Left lung (tissue), 10 donors: Measurements from ENCODE around the gene TNPO2. TPM values are rescaled to one million over a fixed set of nuclear protein-coding genes. Genes with fewer than 3 reads are reported as not detected.

ENCODE experiments used
- ATAC-seq: fragments of 200-7000 bp; cut with Tn5 transposase; one replicate; pipeline ENCODE4 v1.9.1; 2020; ENCODE audit warnings: moderate library complexity
- DNase-seq, 4 donors: peaks; one replicate each; pipeline ENCODE4 v3.0.0-alpha.2; 2013 to 2020
- H3K27ac ChIP-seq, 2 donors: fragments of 200-600 bp; sonication (generic) in 1 of 2; one replicate each; pipeline versions ENCODE4 v1.5.0 to v1.8.0; 2020 to 2021
- H3K27me3 ChIP-seq, 2 donors: fragments of 200-600 bp; sonication (generic) in 1 of 2; one replicate each; pipeline versions ENCODE4 v1.5.0 to v1.8.0; 2020 to 2021
- H3K36me3 ChIP-seq, 2 donors: fragments of 200-600 bp; sonication (generic) in 1 of 2; one replicate each; pipeline versions ENCODE4 v1.5.0 to v1.8.0; 2020 to 2021
- H3K4me1 ChIP-seq, 2 donors: fragments of 200-600 bp; one replicate each; pipeline ENCODE4 v1.8.0; 2021
- H3K4me3 ChIP-seq, 2 donors: fragments of 200-600 bp; sonication (generic) in 1 of 2; one replicate each; pipeline versions ENCODE4 v1.5.0 to v1.8.0; 2020 to 2021; ENCODE audit warnings: mild to moderate bottlenecking in 1 of 2
- H3K9me3 ChIP-seq, 2 donors: fragments of 200-600 bp; sonication (generic) in 1 of 2; one replicate each; pipeline versions ENCODE4 v1.5.0 to v1.8.0; 2020 to 2021
- CTCF ChIP-seq, 2 donors: fragments of 200-600 bp; sonication (generic) in 1 of 2; IDR thresholded peaks; one replicate each; pipeline versions ENCODE4 v1.5.0 to v1.8.0; 2021; ENCODE audit warnings: antibody characterized with exemption in 2 of 2
- intact Hi-C, 2 donors: fragments of 100-400 bp; cut with DNase I; formaldehyde crosslinking; loops; one replicate each; pipeline versions ENCODE4 v1.11.2 to v1.14.2; 2022
- polyA plus RNA-seq, 6 donors: library from polyadenylated mRNA; unstranded; fragments of 120-200 nt; gene quantifications; one replicate each; pipeline ENCODE4 v1.2.1, GENCODE V29; 2013; ENCODE audit not compliant: insufficient read length in 6 of 6
- total RNA-seq, 2 donors: library from RNA; stranded (reverse); fragmentation: NEBNext Ultra II Directional; extraction: Animal tissue kit (Norgen Biotek cat#: 25700); gene quantifications; one replicate each; pipeline ENCODE4 v1.2.1, GENCODE V29; 2021
- donor health status: DM: no; HTN: yes; CAD: no.
- donor health status: DM: no; HTN: no; CAD: no.

The TNPO2 gene
- total and polyA plus RNA-seq, 8 donors: 54.8 to 92.6 (median 77.6) TPM

- peaks cover 0 to 4% of the 10 kb centered on the region in 2 donors for H3K9me3 ChIP-seq
- H3K27me3 ChIP-seq: peaks cover 0 to 60% of the 10 kb centered on the region in 2 donors
- intact Hi-C loops: no loop called here
- no peak for TF ChIP-seq CTCF (IDR thresholded peaks at IDR 0.05)
- no peak for ATAC-seq
- peaks cover 0 to 10% of the 10 kb centered on the region in 2 donors for H3K4me1 ChIP-seq
- DNase-seq: no peak
- H3K36me3 ChIP-seq: peaks cover 0 to 10% of the 10 kb centered on the region in 2 donors
- no peak overlapping the region for H3K27ac ChIP-seq
- no peak overlapping the region for H3K4me3 ChIP-seq
Observed at GRCh38 chr19:12752056-12752781, 28.5 kb upstream of the TNPO2 start.

GRCh38 chr19:12751635-12752034 lies 27.9 kb upstream of the TNPO2 start, which contains the start of gene BEST2:
TSS of gene BEST2 (plus strand) at chr19:12751791. CDS start at chr19:12752593, 802 bp downstream.
- Histone ChIP-seq H3K27me3 (peaks cover 0 to 60% of the 10 kb centered on the region in 2 donors), H3K36me3 (peaks cover 0 to 16% of the 10 kb centered on the region in 2 donors), H3K27ac (no peak within 1 kb of the TSS), H3K4me3 (no peak within 1 kb of the TSS), H3K4me1 (peaks cover 0 to 8% of the 10 kb centered on the region in 2 donors), H3K9me3 (peaks cover 0 to 6% of the 10 kb centered on the region in 2 donors)
- DNase-seq: no peak
- TF ChIP-seq CTCF (IDR thresholded peaks at IDR 0.05): no peak
- intact Hi-C loops: no loop called here
- ATAC-seq: no peak

GRCh38 chr19:12750851-12751250 lies 27.1 kb upstream of the TNPO2 start:
- H3K27me3 ChIP-seq: peaks cover 0 to 57% of the 10 kb centered on the region in 2 donors
- no peak overlapping the region for H3K4me3 ChIP-seq
- intact Hi-C loops: no loop called here
- H3K9me3 ChIP-seq: peaks cover 0 to 6% of the 10 kb centered on the region in 2 donors
- ATAC-seq: no peak
- H3K36me3 ChIP-seq: peaks cover 0 to 24% of the 10 kb centered on the region in 2 donors
- H3K27ac ChIP-seq: no peak overlapping the region
- no peak for DNase-seq
- TF ChIP-seq CTCF (IDR thresholded peaks at IDR 0.05): no peak
- peaks cover 0 to 8% of the 10 kb centered on the region in 2 donors for H3K4me1 ChIP-seq

- no peak overlapping the region for H3K27ac ChIP-seq
- intact Hi-C loops: no loop called here
- peaks cover 0 to 54% of the 10 kb centered on the region in 2 donors for H3K27me3 ChIP-seq
- no peak for TF ChIP-seq CTCF (IDR thresholded peaks at IDR 0.05)
- no peak for DNase-seq
- H3K4me3 ChIP-seq: no peak overlapping the region
- peaks cover 0 to 32% of the 10 kb centered on the region in 2 donors for H3K36me3 ChIP-seq
- no peak for ATAC-seq
- peaks cover 0 to 6% of the 10 kb centered on the region in 2 donors for H3K9me3 ChIP-seq
- H3K4me1 ChIP-seq: peaks cover 0 to 8% of the 10 kb centered on the region in 2 donors
Observed at GRCh38 chr19:12749938-12750521, 26.3 kb upstream of the TNPO2 start.

GRCh38 chr19:12748489-12748888 lies 24.8 kb upstream of the TNPO2 start:
- Histone ChIP-seq H3K27me3 (peaks cover 0 to 38% of the 10 kb centered on the region in 2 donors), H3K36me3 (peaks cover 0 to 45% of the 10 kb centered on the region in 2 donors), H3K9me3 (peaks cover 0 to 6% of the 10 kb centered on the region in 2 donors), H3K27ac (no peak overlapping the region), H3K4me1 (peaks cover 0 to 8% of the 10 kb centered on the region in 2 donors), H3K4me3 (no peak overlapping the region)
- DNase-seq (no peak), ATAC-seq (no peak)
- no peak for TF ChIP-seq CTCF (IDR thresholded peaks at IDR 0.05)
- intact Hi-C loops: no loop called here
